ENCODE results near the gene PKDCC. TPM values are rescaled to one million over a fixed set of nuclear protein-coding genes. Genes with fewer than 3 reads are reported as not detected.
"Not testable (repeated sequence)": the region's sequence is repeated elsewhere in the genome, so short reads cannot be mapped to it uniquely, and the experiment has no call there.

The PKDCC gene
- total RNA-seq, 1 experiment from 2014 or later, result 322 TPM

DNA sequence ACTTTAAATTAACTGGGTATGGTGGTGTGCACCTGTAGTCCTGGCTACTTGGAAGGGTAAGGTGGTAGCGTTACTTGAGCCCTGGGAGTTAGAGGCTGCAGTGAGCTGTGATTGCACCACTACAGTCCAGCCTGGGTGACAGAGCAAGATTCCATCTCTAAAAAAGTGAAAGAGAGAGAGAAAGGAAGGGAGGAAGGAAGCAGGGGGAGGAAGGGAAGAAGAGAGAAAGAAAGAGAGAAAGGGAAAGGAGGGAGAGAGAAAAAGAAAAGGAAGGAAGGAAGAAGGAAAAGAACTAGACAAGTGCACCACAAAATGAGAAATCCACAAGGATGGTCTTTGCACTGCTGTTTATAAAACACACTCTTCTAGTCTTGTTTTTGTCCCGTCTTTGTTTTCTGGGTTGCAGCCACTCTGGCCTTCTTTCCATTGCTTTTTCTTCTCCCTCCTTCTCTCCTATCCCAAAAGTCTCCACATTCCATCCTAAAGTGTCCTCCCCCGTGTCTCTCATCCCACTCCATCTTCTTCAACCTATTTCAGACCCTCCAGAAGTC, 32.0 kb downstream of the PKDCC start:
- H3K4me1 Mint-ChIP-seq (ENCODE audit: low read depth, unreplicated experiment), result peaks cover 42% of the 10 kb centered on the region
- DNase-seq, result no peak
- H3K9me3 Mint-ChIP-seq (ENCODE audit: unreplicated experiment), result peaks cover 46% of the 10 kb centered on the region
- Histone ChIP-seq H3K4me3 (ENCODE audit: low read depth, low read length) (no peak overlapping the region), H3K27me3 (replicated peaks; ENCODE audit: control insufficient read depth, insufficient read depth, low read length) (no peaks in the 10 kb centered on the region), H3K4me1 (peaks cover 26% of the 10 kb centered on the region), H3K36me3 (ENCODE audit: control insufficient read depth, insufficient read depth, low read length) (no peaks in the 10 kb centered on the region; the same call in 1 of the 2 replicates), H3K9me3 (peaks cover 7% of the 10 kb centered on the region; the same call in 1 of the 2 replicates)
- H3K27me3 Mint-ChIP-seq (ENCODE audit: insufficient read depth, unreplicated experiment), result no peaks in the 10 kb centered on the region
- ChIA-PET CTCF (no interaction called here), POLR2A (no interaction called here)
- TF ChIP-seq, protein P1, sequence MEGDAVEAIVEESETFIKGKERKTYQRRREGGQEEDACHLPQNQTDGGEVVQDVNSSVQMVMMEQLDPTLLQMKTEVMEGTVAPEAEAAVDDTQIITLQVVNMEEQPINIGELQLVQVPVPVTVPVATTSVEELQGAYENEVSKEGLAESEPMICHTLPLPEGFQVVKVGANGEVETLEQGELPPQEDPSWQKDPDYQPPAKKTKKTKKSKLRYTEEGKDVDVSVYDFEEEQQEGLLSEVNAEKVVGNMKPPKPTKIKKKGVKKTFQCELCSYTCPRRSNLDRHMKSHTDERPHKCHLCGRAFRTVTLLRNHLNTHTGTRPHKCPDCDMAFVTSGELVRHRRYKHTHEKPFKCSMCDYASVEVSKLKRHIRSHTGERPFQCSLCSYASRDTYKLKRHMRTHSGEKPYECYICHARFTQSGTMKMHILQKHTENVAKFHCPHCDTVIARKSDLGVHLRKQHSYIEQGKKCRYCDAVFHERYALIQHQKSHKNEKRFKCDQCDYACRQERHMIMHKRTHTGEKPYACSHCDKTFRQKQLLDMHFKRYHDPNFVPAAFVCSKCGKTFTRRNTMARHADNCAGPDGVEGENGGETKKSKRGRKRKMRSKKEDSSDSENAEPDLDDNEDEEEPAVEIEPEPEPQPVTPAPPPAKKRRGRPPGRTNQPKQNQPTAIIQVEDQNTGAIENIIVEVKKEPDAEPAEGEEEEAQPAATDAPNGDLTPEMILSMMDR (IDR thresholded peaks at IDR 0.05; ENCODE audit: insufficient read depth in 1 of 2, low read depth in 1 of 2, low read length in 1 of 2, severe bottlenecking in 1 of 2, unreplicated experiment in 1 of 2), result no peak
- no peak overlapping the region for H3K27ac Mint-ChIP-seq (ENCODE audit: unreplicated experiment)
- intact Hi-C loops (cut with micrococcal nuclease; ENCODE audit: unreplicated experiment), result loop anchor here (5.0 kb wide), 1 partner anchor 143 kb away; no protein-coding TSS in a partner anchor
- H3K4me3 Mint-ChIP-seq (ENCODE audit: unreplicated experiment), result no peak overlapping the region
- no TSS peak for BruUV-seq (replicated peaks)
- H3K36me3 Mint-ChIP-seq (ENCODE audit: insufficient read depth, unreplicated experiment), result peaks cover 8% of the 10 kb centered on the region

DNA sequence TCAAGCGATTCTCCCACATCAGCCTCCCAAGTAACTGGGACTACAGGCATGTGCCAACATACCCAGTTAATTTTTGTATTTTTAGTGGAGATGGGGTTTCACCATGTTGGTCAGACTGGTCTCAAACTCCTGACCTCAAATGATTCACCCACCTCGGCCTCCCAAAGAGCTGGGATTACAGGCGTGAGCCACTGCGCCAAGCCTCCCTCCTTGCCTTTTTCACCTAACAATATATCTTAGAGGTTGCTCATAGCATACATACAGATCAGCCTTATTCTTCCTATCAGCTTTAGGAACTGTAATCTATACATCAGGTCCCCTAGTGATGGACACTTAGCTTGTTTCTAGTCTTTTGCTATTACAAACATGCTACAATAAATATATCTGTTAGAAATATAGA, 33.3 kb downstream of the PKDCC start:
- H3K9me3 Mint-ChIP-seq (ENCODE audit: unreplicated experiment), result peaks cover 39% of the 10 kb centered on the region
- peaks cover 14% of the 10 kb centered on the region for H3K36me3 Mint-ChIP-seq (ENCODE audit: insufficient read depth, unreplicated experiment)
- H3K4me1 Mint-ChIP-seq (ENCODE audit: low read depth, unreplicated experiment), result peaks cover 50% of the 10 kb centered on the region
- intact Hi-C loops (cut with micrococcal nuclease; ENCODE audit: unreplicated experiment), result loop anchor here (5.0 kb wide), 1 partner anchor 144 kb away; no protein-coding TSS in a partner anchor
- H3K36me3 ChIP-seq (ENCODE audit: control insufficient read depth, insufficient read depth, low read length); DNase-seq; BruUV-seq (replicated peaks); POLR2A ChIA-PET; H3K4me3 ChIP-seq (ENCODE audit: low read depth, low read length); H3K4me3 Mint-ChIP-seq (ENCODE audit: unreplicated experiment); H3K9me3 ChIP-seq; H3K27me3 Mint-ChIP-seq (ENCODE audit: insufficient read depth, unreplicated experiment); H3K27me3 ChIP-seq (replicated peaks; ENCODE audit: control insufficient read depth, insufficient read depth, low read length); H3K27ac Mint-ChIP-seq (ENCODE audit: unreplicated experiment): not testable (repeated sequence)
- CTCF ChIA-PET, result interaction anchor here (1.6 kb wide), 1 partner anchor 211 kb away, joined by 5 read pairs; no protein-coding TSS in a partner anchor
- H3K4me1 ChIP-seq, result peaks cover 37% of the 10 kb centered on the region

GRCh38 chr2:42082016-42082415, 34.2 kb downstream of the PKDCC start:
- H3K36me3 Mint-ChIP-seq (ENCODE audit: insufficient read depth, unreplicated experiment), result peaks cover 12% of the 10 kb centered on the region
- no peak overlapping the region for H3K27ac Mint-ChIP-seq (ENCODE audit: unreplicated experiment)
- H3K4me3 Mint-ChIP-seq (ENCODE audit: unreplicated experiment), result no peak overlapping the region
- intact Hi-C loops (cut with micrococcal nuclease; ENCODE audit: unreplicated experiment), result loop anchor here (5.0 kb wide), 1 partner anchor 145 kb away; no protein-coding TSS in a partner anchor
- Histone ChIP-seq H3K9me3 (no peaks in the 10 kb centered on the region), H3K4me1 (peaks cover 36% of the 10 kb centered on the region), H3K4me3 (ENCODE audit: low read depth, low read length) (no peak overlapping the region), H3K36me3 (ENCODE audit: control insufficient read depth, insufficient read depth, low read length) (no peaks in the 10 kb centered on the region; the same call in 1 of the 2 replicates), H3K27me3 (replicated peaks; ENCODE audit: control insufficient read depth, insufficient read depth, low read length) (no peaks in the 10 kb centered on the region)
- no TSS peak for BruUV-seq (replicated peaks)
- H3K4me1 Mint-ChIP-seq (ENCODE audit: low read depth, unreplicated experiment), result peaks cover 55% of the 10 kb centered on the region
- no peak for DNase-seq
- H3K27me3 Mint-ChIP-seq (ENCODE audit: insufficient read depth, unreplicated experiment), result no peaks in the 10 kb centered on the region
- CTCF ChIA-PET, result interaction anchor here (1.6 to 2.8 kb wide), 2 partner anchors 212 to 228 kb away, joined by 5 to 14 read pairs; no protein-coding TSS in a partner anchor
- peaks cover 31% of the 10 kb centered on the region for H3K9me3 Mint-ChIP-seq (ENCODE audit: unreplicated experiment)
- POLR2A ChIA-PET, result no interaction called here
- TF ChIP-seq, protein P1 (IDR thresholded peaks at IDR 0.05; ENCODE audit: insufficient read depth in 1 of 2, low read depth in 1 of 2, low read length in 1 of 2, severe bottlenecking in 1 of 2, unreplicated experiment in 1 of 2), result no peak
